ENCODE results near the gene CBX2.

DNA sequence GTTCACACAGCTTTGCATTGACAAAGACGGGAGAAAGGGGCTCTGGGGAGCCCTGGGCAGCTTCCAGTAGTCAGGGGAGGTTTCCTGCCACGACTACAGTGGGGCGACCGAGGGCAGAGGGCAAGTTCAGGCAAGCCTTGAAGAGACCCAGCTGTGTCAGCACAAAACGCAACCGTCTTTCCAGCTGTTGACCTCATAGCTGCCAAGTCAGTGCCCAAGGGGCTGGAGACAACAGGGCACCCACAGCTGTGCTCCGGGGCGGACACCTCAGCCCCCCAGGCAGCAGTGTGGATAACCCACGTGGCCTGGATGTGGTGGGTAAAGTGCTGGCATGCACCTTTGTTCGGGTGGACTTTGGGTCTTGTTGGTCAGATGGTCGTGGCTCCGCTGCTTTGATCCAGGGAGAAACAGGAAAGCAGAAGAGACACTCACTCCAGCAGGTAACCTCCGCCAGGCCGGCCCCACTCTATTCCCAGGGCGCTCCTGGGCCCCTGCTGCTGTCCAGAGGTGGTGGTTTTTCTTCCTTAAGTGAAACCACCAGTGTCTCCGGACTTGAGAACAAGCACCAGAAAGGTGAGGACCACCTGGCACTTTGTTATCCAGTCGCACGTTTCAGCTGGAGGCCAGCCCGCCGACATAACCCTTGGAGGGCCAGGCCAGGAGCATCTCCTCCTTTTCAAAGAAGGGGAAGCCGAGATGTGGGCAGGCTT lies 17.6 kb upstream of the CBX2 start:
- TF ChIP-seq CTCF (IDR thresholded peaks at IDR 0.05; ENCODE audit: insufficient read depth, low read length) (no peak), POLR2AphosphoS5 (IDR thresholded peaks at IDR 0.05; ENCODE audit: low read depth) (no peak), SPI1 (IDR thresholded peaks at IDR 0.05; ENCODE audit: borderline replicate concordance, low read depth) (no peak)
- TF ChIP-seq, protein P1, sequence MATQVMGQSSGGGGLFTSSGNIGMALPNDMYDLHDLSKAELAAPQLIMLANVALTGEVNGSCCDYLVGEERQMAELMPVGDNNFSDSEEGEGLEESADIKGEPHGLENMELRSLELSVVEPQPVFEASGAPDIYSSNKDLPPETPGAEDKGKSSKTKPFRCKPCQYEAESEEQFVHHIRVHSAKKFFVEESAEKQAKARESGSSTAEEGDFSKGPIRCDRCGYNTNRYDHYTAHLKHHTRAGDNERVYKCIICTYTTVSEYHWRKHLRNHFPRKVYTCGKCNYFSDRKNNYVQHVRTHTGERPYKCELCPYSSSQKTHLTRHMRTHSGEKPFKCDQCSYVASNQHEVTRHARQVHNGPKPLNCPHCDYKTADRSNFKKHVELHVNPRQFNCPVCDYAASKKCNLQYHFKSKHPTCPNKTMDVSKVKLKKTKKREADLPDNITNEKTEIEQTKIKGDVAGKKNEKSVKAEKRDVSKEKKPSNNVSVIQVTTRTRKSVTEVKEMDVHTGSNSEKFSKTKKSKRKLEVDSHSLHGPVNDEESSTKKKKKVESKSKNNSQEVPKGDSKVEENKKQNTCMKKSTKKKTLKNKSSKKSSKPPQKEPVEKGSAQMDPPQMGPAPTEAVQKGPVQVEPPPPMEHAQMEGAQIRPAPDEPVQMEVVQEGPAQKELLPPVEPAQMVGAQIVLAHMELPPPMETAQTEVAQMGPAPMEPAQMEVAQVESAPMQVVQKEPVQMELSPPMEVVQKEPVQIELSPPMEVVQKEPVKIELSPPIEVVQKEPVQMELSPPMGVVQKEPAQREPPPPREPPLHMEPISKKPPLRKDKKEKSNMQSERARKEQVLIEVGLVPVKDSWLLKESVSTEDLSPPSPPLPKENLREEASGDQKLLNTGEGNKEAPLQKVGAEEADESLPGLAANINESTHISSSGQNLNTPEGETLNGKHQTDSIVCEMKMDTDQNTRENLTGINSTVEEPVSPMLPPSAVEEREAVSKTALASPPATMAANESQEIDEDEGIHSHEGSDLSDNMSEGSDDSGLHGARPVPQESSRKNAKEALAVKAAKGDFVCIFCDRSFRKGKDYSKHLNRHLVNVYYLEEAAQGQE (IDR thresholded peaks at IDR 0.05; ENCODE audit: insufficient replicate concordance, low read depth), result no peak

Measured in HL-60 (cell line).